Glomerular visceral epithelial cell (primary cell): ENCODE results near the gene RYR3.
"Not testable (repeated sequence)": the region's sequence is repeated elsewhere in the genome, so short reads cannot be mapped to it uniquely, and the experiment has no call there.

ENCODE experiments used
- DNase-seq: peaks from one replicate; pipeline ENCODE4 v3.0.0-alpha.2; 2016; ENCODE audit errors: extremely low spot score

RYR3 gene

DNA sequence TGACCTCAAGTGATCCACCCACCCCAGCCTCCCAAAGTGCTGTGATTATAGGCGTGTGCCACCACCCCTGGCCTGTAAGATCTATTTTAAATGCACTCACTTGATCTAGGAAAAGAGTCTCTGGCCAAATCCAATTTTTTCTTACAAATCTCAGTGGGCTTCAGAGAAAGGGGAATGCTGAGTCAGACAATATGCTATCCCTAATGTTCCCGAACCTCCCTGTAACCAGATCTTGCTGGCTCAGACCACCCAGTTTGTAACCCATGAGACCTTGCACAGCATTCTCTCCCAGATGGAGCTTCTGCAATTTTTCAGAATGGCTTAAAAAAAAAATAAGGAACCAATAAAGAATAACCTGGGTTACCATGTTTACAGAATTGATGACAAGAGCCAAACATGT, 205.8 kb downstream of the RYR3 start:
- no peak for DNase-seq

- DNase-seq = no peak
These were observed 207.2 kb downstream of the RYR3 start for GRCh38 chr15:33517944-33518343.

DNA sequence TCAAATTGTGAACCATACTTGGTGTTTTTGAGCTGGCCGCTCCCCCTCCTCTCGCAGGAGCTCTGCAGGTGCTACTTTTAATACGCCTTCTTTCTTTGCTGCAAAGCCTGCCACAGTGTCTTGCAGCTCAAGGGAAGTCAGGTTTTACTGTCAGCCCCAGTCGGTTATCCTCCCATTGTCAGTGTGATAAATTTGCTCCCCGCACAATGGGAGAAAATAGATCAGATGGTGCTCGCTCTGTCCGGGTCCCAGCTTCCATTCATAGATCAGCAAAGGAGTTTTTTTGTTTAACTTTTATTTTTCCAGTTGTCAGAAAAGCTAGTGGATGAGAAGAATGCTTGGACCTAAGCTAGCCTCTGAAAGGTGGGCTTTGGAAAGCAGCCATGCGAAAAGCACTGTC, 207.7 kb downstream of the RYR3 start:
- no peak for DNase-seq

DNA sequence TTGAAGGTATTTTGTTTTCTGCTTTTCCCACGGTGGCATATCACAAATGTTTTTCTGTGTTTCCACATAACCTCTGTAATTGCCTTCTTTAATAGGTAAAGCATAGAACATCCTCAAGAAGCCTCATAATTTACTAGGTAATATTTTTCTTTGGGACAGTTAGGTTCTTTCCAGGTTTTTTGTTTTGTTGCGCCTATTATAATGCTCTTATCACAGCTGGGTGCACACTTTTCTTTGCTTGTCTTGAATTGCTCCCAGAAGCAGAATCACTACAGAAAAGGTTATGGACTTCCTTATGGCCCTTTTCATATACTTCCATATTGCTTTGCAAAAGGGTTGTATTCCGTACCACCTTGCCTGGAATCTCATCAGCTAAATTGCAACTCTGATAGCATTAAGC, 213.5 kb downstream of the RYR3 start:
- DNase-seq = no peak

GRCh38 chr15:33526532-33526931, 215.8 kb downstream of the RYR3 start:
- no peak for DNase-seq

- DNase-seq = no peak
These were observed 222.4 kb downstream of the RYR3 start for GRCh38 chr15:33533197-33533596.

DNA sequence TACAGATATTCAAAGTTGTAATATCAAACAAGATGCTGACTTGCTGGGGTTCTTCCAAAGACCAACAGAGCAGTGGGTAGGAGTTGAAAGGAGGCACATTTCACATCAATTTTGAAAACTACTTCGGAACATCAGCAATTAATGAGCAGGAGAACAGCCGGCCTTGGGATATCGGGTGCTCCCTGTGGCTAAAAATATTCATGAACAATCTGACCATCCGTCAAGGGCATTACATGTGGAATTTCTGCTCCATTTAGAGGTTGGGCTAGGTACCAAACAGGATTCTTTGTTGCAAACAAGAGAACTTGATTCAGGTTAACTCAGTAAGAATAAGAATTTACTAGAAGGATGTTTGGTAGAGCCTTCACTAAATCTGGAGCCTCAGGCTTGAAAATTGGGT, 223.9 kb downstream of the RYR3 start:
- no peak for DNase-seq

DNA sequence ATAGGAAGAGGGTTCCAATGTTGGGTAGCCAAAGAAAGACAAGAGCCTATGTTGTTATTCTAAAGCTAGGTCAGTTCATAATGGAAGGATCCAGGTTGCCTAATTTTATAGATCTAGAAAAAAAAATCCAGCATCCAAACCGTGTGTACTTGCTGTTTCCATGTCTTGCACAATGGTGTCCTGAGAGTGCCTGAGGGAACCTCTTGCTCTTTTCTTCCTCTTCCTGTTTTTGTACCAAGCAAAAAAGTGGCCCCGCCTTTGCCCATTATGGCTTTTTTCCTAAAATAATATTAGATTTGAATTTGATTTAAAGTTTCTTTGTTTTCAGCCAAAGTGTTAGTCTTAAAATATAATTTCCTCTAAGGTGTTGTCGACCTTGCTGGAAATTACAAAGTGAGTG, 224.4 kb downstream of the RYR3 start:
- DNase-seq = no peak

- DNase-seq = no peak
These were observed 229.2 kb downstream of the RYR3 start for GRCh38 chr15:33539825-33540573.

DNA sequence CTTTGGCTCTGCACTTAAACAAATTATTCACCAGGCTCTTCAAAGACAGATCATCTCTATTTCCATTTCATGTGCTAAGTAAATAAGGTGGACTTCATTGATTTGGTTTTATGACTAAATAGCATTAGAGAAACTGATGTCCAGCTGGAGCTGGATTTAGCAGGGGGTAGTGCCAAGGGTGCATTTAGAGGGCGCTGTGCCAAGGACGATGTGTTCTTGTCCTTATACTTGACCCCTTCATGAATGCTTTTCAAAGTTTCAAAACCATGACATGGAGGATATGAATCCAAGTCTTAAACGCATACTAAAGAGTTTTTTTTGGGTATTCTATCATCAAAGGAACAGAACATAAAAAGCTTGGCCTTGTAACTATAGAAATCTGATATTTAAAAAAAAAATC, 233.2 kb downstream of the RYR3 start:
- DNase-seq = no peak

- DNase-seq = no peak
These were observed 235.1 kb downstream of the RYR3 start for GRCh38 chr15:33545866-33546265.

DNA sequence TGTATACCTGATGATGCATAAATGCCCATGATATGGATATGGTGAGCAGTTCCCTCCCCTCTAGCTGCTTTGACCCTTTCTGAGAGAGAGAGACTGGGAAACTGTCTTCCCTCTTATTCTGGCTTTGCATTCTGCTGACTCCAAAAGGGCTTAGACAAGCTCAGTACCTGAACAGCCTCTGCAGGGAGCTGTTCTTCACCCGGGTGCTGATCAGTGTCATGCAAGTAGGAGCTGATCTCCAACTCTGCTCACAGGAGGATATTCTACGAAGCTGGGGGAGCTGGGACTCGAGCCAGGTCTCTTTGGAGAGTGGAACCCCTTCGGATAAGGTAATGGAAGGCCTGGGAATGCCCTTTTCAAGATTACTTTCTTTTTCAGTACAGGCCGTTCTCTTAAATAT, 237.1 kb downstream of the RYR3 start:
- DNase-seq = peak; percentile 49

GRCh38 chr15:33551860-33552259, 241.1 kb downstream of the RYR3 start:
- no peak for DNase-seq

DNA sequence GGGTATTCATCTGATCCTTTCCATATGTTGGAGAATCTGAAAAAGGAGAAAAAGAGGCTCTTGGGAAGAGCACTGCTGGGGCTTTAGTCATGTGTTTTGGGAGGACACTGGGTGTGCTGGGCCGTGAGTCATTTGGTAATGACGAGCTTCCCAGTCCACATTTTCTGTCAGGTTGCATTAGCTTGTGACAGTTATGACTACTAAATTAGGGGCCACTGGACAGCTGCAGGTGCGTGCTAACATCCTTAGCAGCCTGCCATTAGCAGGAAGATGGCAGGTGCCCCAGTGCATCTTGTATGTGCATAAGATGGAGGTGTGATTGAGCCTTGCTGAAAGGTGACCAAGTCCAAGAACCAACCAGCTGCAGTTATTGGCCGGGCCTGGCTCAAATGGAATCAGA, 242.4 kb downstream of the RYR3 start:
- no peak for DNase-seq

DNA sequence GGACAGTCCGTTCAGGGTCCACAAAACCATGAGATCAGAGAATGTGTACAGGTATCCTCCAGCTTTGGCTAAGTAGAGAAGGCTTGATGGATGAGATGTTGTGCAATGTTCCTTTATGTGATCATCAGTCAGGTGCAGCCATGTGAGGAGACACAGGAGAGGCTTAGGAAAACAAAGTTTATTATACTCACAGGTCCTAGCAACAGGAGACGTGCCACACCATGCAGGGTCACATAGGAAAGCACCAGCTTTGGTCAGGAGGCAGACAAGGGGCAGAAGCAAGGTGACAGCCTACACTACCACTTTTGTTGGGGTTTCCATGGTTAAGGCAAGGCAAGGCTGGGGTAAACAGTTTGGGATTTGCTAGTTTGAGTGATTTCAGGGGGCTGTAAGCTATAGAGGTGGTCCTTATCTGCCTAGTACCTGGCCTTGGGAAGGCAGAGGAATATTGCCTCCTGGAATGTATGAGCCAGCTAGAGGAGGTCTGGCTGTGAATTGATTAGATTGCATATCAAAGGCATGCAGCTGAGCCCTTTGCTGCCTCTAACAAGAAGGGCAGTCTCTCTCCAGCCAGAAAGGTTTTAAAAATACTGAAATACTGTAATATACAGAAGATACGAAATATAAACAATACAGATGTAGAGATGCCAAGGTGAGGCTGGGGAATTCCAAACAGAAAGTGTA, 248.6 kb downstream of the RYR3 start:
- DNase-seq = no peak

DNA sequence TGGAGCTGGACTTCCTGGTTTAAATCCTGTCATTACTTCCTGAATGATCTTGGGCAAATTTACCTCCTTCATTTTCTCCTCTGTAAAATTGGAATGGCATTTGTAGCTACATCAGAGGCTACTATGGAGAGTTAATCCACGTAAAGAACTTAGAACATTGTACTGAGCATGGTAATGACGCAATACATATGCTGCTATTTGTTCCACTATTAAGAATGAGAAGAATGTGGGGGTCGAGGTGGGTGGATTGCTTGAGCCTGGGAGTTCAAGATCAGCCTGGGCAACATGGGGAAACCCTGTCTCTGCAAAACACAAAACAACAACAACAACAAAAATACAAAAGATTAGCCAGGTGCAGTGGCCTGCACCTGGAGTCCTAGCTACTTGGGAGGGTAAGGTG, 250.6 kb downstream of the RYR3 start:
- DNase-seq = no peak

DNA sequence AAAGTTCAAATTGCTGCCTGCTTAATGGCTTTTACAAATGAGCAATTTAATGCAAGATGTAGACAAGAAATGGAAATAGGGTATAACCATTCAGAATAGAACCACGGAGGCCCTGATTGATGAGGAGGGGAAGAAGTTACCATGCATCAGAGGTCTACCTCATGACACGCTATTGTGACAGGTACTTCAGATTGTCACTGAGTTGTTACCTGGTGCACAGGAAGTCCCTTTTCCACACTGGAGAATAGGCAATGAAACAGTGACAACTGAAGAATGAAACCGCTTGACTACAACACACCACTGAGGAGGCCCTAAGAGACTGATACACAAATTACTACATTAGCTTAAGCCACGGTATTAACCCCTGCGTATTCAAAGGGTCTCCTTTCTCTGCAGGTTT, 251.2 kb downstream of the RYR3 start:
- no peak for DNase-seq

- peak; percentile 12 for DNase-seq
These were observed 254.3 kb downstream of the RYR3 start for GRCh38 chr15:33565094-33565493.

DNA sequence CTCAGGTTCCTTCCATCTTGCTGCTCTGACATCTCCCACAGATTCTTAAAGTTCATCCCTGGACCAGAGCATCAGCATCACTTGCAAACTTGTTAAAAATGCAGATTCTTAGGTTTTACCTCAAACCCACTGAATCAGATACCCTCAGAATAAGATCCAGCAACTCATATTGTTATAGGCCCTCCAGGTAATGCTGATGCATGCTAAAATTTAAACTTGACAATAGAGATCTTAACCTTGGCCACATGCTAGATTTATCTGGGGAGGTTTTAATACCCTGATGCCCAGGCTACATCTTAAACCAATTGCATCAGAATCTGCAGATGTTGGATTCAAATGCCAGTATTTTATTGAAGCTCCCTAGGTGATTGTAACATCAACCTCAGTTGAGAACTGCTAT, 256.9 kb downstream of the RYR3 start:
- DNase-seq = no peak

DNA sequence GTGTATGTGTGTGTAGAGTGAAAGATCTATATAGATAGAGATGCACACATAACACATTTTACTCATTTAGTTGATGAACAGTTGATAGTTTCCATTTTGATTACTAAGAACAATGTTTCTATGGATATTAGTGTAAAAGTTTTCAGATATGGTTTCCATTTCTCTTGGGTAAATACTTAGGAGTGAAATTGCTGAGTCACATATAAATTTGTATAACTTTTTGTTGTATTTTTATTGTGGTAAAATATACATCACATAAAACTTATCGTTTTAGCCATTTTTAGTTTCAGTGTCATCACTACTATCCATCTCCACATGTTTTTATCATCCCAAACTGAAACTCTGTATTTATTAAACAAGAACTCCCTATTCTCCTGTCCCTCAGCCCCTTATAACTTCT, 258.3 kb downstream of the RYR3 start:
- DNase-seq = no peak

GRCh38 chr15:33577911-33578310, 267.1 kb downstream of the RYR3 start:
- not testable (repeated sequence) for DNase-seq

DNA sequence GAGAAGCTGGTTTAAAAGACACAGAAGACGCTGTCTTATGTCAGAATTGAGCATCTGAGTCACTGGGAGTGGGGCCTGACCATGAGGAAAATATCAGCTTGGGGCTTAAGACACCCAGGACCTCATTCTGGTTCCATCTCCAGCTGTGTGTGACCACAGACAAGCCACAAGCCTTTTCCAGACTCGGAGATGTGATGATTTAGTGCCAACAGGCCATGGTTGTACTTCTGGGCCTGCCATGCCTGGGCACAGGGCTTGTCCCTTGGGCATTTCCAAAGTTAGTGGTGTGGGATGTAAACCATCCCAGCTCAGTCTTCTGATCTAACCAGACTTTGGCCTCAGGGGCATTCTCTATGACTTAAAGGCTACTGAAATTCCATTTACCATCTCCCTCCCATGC, 269.8 kb downstream of the RYR3 start:
- peak; percentile 16 for DNase-seq

GRCh38 chr15:33581032-33581431, 270.3 kb downstream of the RYR3 start:
- peak; percentile 19 for DNase-seq

GRCh38 chr15:33584797-33585196, 274.0 kb downstream of the RYR3 start:
- DNase-seq = peak; percentile 4
